Mammary microvascular endothelial cell (primary cell): ENCODE results near the gene OR12D2. TPM values are rescaled to one million over a fixed set of nuclear protein-coding genes. Genes with fewer than 3 reads are reported as not detected.

Experiments
- total RNA-seq: library from RNA; depleted of rRNA; stranded (reverse); fragments of >200 nt; gene quantifications from 2 replicates; pipeline ENCODE4 v1.2.3, GENCODE V29; 2015

OR12D2 gene
- total RNA-seq, result not detected in 2 replicates

GRCh38 chr6:29395331-29395730, at the start of gene OR12D2:
OR12D2 (plus strand) TSS chr6:29395631; CDS start chr6:29396700, 1,069 bp downstream.

GRCh38 chr6:29368765-29369164, 26.7 kb upstream of the OR12D2 start, which contains the start of gene OR5V1:
OR5V1 (minus strand) TSS chr6:29368865; CDS start chr6:29356195, 12,670 bp downstream.

GRCh38 chr6:29375191-29375590, 20.2 kb upstream of the OR12D2 start, which contains the start of gene OR12D3:
OR12D3 (minus strand) TSS chr6:29375291; CDS start chr6:29375287, 4 bp downstream.

GRCh38 chr6:29414588-29414987, 19.2 kb downstream of the OR12D2 start, which contains the start of gene OR12D1:
OR12D1 (plus strand) TSS chr6:29414928.

GRCh38 chr6:29439006-29439405, 43.6 kb downstream of the OR12D2 start, which contains the start of gene OR10C1:
OR10C1 (plus strand) TSS chr6:29439306; CDS start chr6:29440016, 710 bp downstream.

Other genes with a start within 250 kb of the OR12D2 start
- not detected in 2 replicates for gene OR2J2, start 224.7 kb upstream of the OR12D2 start, total RNA-seq
- gene OR14J1, start 93.9 kb upstream of the OR12D2 start, total RNA-seq, result not detected in 2 replicates
- not detected in 2 replicates for gene OR5V1, start 26.8 kb upstream of the OR12D2 start, total RNA-seq
- gene OR12D3, start 20.3 kb upstream of the OR12D2 start, total RNA-seq, result not detected in 2 replicates
- gene OR12D1, start 19.3 kb downstream of the OR12D2 start, total RNA-seq, result not detected in 2 replicates
- gene OR10C1, start 43.7 kb downstream of the OR12D2 start, total RNA-seq, result not detected in 2 replicates
- not detected in 2 replicates for gene OR11A1, start 61.4 kb downstream of the OR12D2 start, total RNA-seq
- not detected in 2 replicates for gene OR2H1, start 61.5 kb downstream of the OR12D2 start, total RNA-seq
- not detected in 2 replicates for gene MAS1L, start 92.3 kb downstream of the OR12D2 start, total RNA-seq
- gene UBD, start 164.1 kb downstream of the OR12D2 start, total RNA-seq, result 23.4 and 24.5 TPM in 2 replicates
- not detected in 2 replicates for gene OR2H2, start 189.5 kb downstream of the OR12D2 start, total RNA-seq
- gene GABBR1, start 237.6 kb downstream of the OR12D2 start, total RNA-seq, result 0.74 and 1.7 TPM in 2 replicates